ENCODE data around the gene RAB34. TPM values are rescaled to one million over a fixed set of nuclear protein-coding genes. Genes with fewer than 3 reads are reported as not detected.

RAB34 gene
- total RNA-seq, 1 donor from 2014 or later: 47.0 TPM

DNA sequence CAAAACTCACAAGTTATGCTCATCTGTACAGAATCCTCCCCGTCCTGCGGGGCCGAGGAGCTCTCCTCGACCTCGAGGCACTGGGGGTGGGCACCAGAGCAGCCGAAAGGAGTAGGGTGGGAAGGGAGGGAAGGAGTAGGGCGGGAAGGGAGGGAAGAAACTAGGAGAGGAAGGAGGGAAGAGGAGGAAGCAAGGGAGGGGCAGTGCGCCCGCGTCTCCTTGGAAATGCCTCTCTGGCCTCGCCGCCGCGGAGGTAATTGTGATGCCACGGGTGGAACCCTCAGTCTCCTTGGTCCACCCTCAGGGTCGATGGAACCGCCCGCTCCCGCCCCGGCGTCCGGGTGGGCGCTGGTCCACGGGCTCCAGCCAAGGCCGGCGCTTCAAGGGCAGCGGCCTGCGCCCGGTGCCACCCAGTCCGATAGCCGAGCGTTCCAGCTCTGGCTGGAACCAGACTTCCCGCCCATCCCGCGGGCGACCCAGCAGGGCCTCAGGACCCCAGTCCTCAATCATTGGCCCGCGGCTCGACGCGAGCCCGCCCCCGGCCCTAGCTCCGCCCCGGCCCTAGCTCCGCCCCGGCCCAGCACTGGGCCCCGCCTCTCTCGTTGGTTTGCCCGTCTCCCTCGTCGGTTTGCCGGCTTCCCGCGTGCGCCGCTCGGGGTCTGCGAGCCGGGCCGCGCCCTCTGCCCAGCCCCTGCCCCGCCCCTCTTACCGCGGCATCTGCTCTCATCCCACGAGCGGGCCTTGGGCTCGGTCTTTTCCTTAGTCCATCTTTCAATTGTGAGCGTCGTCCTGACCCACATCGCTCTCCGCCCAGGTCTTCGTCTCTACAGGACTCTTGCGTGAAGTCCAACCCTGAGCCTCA lies 6.6 kb downstream of the RAB34 start:
- peak; percentile 93 for DNase-seq

DNA sequence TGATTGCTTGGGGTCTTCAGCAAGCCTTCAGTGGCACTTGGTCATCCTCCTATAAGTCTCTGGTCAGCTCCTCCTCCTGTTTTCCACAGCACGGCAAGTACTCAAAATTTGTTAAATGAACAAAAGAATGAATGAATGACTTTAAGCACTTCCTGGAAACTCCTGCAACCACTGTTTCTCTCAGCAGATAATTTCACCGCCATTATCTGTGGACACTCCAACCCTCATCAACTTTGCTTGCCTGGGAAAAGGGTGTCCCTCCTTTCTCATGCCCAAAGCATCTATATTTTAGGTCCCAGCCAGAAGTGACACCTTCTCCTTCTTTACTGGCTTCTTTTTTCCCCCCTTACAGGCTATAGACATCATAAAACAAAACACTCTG lies 10.3 kb downstream of the RAB34 start:
- no peak for DNase-seq

DNA sequence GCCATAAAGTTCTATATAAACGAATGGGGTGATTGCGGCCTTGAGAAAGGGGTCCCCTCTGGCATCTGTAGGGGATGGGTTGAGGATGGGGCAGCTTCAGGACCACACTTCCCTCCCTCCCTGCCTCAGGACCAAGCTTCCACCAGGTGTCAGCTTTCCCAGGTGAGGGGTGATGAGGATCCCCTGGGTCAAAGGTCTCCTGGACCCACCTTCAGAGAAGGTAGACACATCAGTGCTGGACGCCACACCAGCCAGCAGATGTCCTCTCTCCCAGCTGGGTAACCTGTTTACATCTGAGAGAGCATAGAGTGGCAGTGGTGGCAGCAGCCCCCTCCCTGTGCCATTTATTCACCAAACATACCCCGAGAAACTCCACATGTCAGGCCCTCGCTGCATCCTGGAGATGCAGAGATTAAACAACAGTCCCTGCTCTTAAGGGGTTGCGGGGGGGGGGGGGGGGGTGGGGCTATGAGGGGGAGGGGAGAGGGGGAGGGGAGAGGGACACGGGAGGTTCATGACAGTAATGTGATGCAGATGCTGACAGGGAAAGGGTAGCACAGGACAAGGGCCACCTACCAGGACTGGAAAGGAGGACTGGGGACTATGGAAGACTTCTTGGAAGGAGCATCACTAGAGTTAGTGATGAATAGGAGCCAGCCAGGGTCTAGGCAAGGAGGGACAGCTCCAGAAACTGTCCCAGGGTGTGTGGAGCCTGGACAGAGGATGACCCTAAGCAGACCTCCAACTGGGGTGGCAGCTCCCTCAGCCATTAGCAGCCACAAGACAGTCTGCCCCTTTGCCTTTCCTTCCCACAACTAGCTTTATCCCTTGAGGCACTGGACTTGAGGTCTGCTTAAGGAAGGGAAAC lies 11.0 kb downstream of the RAB34 start:
- no peak for DNase-seq

DNA sequence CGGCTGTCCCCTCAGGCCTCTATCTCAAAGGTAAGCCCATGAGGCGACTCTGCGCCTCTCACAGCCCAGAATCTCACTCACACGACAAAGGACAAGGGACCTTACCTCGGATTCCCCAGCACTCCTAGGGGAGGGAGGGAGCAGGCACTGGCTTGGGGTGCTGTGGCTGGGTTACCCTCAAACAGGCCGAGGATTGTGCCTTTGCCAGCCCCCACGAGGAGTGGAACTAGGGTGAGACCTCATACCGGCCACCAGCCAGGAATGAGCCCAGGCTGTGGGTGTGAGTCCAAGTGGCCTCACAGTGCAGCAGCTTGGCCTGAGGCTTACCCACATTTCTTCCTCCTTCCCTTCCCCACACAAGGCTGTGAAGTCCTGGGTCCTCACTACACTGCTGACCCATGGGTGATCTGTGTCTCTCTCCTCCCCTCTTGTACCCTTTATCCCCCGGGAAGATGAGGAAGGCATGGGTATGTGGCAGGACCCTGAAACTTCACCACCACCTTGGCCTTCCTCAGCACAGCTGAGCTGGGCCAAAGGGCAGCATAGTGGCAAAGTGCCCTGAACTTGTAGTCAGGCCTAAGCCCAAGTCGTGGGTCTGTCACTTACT lies 11.8 kb downstream of the RAB34 start:
- no peak for DNase-seq

DNA sequence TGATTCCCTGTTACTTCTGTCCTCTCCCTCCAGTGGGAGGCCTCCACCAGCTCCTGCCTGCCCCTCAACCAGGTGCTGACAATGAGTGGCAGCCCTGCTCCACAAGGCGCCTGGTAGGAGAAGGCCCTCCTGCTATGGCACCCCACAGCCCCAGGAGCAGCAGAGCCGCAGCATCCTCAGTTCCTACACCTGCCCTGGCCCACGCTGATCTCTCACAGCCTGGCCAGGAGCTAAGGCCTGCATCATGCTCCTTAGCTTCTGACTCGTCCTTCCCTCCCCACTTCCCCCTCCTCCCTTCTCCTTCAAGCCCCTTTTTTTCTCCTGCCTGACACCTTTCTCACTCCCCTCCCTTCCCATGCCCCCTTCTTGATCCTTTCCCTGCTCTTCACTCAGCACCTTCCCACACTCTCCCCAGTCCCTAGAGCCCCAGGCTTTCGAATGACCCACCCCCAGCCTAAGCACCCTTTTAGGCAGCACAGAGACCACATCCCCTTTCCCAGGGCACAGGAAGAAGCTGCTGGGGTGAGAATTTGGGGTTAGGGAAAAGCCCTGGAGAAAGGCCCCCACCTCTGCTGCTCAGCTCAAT lies 12.5 kb downstream of the RAB34 start:
- DNase-seq: no peak

DNA sequence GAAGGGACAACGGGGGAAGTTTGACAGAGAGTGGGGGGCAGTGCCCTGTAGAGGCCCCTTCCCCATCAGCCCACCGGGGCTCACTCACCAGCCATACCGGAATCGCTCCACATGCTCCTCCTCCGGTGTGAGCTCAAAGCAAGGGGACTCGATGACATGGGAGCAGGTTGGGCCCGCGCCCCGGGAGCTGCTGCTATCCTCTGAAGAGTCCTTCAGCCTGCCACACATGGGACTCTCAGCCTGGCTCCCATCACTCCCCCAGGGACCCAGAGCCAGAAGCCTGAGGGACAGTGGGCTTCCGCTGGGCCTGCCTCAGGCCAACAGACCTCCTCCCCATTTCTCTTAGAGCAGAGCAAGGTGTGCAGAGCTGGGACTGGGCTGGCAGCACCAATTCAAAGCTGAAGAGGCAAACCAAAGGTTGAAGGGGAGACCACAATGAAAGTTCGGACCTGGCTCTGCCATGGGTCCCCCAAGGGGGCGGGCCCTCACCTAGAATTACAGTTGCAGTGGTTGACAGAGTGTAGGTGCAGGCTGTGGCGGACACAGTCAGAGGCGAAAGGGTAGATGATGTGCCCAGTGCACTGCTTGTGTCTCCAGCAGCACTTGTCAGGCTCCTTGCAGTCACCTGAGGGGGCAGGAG lies 13.3 kb downstream of the RAB34 start:
- no peak for DNase-seq

DNA sequence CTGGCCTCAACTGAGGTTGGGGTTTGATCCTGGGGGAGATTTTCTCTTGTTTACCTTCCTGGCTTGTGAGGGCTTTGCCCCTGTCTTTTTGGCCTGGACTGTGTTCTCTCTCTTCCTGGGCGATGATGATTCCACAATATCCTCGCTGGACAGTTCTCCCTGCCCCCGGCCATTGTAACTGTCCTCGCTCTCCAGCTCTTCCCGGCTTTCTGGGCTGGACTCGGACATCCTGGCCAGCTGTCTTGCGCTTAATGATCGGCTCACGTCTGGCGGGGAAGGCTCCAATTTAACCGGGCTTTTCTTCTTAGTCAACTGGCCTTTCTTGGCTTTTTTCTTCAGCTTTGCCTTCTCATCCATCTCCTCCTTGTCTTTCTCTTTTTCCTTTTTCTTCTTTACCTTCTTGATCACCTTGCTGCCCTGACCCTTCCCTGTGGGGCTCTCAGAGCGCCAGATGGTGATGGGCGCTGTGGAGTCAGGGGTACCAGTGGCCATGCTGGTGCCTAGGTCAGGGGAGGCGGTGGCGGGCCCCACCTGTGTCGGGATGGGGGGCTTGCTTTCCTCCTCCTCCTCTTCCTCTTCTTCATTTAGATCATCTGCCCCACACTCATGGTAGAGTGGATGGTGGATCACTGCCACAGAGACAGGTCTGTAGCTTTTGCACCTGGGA lies 14.0 kb downstream of the RAB34 start:
- DNase-seq: no peak

DNA sequence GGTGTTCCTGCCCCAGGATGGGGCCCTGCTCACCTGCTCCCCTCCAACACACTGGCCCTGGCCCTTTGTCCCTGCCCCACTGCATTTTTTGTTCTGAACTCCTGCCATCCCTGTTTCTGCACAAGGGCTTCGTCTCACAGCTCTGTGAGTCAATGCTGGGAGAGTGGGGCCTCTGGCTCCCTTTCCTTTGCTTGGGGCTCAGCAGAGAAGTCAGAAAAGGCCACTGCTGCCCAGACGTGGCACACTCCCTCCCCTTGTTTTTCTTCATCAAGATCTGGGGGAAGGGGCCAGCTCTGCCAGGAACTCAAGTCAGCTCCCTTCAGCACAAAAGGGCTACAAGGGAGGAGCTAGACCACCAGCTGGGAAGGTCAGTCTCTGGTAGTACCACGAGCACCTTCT lies 14.9 kb downstream of the RAB34 start:
- DNase-seq: no peak

DNA sequence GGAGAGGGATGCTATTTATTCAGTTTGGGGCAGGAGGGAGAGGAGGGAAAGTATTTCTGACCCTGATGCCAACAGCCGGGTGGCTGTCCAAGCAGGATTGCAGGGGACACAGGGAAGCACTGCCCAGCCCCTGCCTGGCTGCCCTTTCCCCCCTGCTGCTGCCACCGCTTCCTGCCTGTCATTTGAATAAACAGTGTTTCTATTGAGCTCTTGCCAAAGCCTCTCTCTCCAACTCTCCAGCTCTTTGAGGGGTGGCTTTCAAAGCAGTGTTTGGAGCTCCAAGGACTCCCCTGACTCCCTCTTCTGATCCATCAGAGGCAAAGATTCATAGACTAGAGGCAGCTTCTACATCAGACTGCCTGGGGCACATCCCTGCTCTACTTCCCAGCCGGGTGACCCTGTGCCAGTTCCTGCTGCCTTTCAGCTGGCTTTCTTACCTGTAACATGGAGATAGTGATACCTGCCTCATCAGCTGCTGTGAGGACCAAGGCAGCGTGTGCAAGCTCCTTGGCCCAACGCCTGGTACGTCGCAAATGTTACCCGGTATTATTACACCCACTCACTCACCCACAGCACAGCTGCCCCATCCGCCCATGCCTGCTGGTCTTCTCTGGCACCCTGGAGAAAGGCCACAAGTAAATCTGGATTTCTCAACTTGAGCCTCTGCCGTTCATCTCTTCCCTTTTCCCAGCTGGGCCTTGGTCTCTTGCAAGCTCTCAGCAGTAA lies 15.5 kb downstream of the RAB34 start:
- no peak for DNase-seq

DNA sequence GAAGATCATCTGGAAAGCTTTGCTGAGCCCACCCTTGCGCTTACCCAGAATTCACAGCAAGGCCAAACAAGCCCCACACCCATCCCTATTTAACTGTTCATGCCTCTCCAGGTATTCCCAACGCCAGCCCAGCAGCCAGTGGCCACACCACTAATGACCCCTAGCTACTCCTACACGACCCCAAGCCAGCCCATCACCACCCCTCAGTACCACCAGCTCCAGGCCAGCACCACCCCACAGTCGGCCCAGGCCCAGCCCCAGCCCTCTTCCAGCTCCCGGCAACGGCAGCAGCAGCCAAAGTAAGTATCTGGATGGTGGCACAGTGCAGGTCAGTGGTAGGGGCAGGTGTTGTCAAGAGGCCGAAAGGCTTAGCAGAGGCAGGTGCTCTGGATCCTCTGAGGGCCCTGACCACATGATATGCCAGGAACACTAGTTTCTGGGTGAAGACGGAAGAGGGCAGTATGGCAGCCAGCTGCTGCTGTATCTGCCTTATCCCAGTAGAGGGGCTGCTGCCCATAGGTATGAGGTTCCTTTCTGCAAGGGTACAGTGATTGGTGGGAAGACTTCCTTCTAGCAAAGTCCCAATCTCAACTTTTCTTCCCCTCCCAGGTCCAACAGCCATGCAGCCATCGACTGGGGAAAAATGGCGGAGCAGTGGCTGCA lies 16.7 kb downstream of the RAB34 start:
- no peak for DNase-seq

DNA sequence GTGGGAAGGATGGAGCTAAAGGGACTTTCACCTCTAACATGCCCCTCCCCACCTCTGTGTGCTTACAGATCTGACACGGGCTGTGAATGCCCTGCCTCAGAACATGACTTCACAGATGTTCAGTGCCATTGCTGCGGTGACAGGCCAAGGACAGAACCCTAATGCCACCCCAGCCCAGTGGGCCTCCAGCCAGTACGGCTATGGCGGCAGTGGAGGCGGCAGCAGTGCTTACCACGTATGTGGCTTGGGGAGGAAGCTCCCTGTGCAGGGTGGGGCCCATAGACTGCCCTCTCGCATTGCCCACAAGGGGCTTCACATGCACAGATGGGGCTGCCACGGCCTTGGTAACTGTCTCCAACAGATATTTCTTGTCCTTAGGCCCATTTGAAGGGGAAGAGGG lies 17.4 kb downstream of the RAB34 start:
- no peak for DNase-seq

DNA sequence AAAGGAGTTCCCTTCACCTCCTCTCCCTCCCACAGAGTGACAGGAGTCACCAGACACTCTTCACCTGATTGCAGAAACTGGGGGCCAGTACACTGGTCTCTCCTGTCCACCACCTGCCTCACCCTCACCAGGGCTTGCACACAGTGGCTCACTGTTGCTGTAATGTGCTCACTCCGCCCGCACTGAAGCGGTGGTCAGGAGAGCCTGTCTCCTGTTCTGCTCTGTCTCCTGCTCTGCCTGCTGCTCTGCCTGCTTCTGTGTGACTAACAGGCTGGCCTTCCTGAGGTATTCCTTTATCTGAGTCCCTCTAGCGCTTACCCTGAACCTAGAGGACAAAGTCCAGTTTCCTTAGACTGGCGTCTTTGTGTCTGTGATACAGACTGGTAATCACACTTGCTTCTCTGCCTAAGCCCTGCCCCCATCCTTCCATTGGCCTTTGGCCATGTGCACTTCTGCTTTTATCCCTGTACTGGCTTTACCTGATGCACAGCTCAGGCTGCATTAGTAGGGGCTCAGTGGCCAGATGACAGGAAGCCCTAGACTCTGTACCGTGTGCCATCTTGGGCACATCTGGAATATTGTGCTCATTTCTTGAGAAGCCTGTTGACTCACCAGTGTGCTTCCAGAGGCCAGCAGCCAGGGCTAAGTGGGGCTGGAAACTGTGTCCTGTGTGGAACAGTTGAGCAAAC lies 19.3 kb downstream of the RAB34 start:
- DNase-seq: no peak

DNA sequence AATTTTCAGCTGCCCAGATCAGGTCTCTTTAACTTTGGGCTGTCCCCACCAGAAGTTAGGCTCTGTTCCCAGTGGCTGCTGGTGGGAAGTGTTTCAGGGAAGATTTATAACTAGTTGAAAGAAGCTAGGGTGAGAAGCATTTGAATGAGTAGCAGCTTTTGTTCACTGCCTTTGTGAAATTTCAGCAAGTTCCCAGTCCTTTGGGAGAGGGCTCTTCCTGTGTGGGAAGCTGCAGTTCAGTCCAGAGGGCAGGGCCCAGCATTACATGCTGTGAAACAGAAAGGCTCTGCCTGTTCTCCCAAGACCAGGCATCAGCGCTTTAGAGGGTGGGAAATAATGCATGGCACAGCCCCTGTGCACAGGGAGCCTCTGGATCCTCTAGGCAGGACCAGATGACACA lies 23.8 kb downstream of the RAB34 start:
- DNase-seq: no peak

DNA sequence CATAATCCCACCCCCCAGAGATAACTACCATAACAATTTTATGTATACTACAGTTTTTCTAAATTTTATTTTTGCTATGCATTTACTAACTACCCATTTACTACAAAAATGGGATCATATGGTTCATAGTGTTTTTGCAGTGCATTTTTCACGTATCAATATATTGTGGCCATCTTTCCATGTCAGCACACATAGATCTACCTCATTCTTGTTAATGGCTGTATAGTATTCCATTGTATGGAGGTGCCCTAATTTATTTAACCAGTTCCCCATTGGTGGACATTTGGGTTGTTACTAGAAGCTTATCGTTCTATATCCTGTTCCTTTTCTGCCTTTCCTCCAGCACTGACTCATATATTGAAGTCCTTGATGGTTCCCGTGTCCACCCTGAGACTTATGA lies 28.7 kb downstream of the RAB34 start:
- DNase-seq: no peak

DNA sequence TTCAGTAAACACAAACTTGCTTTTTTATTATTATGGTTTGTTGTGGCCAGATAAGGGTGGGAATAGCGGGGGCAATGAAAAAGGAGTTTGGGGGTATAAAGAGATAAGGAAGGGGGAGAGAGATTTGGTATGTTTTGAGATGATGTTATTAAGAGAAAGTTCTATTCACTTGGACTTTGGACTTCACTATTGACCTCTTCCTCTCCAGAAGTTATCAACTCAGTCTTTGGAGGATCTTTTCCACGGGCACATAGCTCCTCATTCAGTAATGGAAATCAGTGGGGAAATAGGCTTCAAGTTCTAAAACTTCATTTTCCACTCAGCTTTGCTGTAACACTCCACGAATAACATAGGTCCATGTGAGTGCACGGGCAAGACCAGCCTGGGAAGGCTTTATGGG lies 29.2 kb downstream of the RAB34 start:
- DNase-seq: no peak

DNA sequence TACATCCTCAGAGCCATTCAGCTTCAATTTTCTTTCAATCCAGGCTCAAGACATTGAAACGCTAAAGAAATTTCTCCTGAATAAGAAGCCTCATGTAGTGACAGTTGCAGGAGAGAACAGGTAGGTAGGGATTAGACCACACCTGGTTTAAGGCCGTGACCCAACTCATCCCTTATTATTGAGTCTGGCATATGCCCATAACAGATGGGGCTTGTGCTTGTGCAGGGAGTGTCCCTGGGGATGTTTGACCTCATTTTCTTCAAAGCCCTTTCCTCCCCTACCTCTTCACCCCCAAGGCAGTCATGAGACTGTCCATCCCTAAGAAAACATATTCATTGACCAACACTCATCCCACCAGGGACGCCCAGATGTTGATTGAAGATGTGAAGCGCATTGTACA lies 31.4 kb downstream of the RAB34 start:
- no peak for DNase-seq

DNA sequence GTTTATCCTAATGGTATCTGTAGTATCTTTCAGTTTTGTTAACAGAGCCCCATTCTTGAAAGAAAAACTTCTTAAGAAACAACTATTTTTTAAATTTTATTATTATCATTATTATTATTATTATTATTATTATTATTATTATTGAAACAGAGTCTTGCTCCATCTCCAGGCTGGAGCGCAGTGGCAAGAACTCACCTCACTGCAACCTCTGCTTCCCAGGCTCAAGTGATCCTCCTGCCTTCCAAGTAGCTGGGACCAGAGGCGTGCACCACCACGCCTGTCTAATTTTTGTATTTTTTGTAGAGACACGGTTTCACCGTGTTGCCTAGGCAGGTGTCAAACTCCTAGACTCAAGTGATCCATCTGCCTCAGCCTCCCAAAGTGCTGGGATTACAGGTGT lies 32.3 kb downstream of the RAB34 start:
- DNase-seq: no peak

DNA sequence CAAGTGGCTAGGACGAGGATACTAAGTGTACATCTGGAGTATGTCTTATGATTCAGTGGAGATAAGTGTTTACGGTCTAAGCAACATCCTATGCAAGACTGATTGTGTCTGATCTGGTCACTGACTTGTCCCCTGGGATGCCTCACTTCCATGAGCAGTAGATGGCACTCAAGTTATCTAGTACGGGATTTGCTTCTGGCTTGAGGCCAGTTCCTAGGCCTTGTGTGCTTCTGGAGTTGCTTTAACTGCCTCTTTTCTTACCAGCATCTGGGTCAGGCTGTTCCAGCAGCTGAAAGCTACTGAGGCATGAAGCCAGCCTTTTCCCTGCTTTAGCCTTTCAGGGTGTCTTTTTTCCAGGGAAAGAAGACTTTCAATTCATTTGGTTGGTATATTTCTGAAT lies 32.7 kb downstream of the RAB34 start:
- peak; percentile 8 for DNase-seq

DNA sequence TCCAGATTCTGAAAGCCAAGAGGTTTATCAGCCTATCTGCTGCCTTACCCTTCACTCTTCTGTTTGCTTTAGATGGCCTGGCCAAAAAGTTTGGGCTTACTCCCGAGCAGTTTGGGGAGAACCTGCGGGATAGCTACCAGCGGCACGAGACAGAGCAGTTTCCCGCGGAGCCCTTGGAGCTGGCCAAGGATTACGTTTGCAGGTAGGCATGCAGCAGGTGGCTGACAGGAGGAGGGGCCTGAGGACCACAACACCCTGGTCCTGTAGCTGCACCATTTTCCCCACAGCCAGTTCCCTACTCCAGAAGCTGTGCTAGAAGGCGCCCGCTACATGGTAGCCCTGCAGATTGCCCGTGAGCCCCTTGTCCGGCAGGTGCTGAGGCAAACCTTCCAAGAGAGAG lies 35.0 kb downstream of the RAB34 start:
- DNase-seq: no peak

DNA sequence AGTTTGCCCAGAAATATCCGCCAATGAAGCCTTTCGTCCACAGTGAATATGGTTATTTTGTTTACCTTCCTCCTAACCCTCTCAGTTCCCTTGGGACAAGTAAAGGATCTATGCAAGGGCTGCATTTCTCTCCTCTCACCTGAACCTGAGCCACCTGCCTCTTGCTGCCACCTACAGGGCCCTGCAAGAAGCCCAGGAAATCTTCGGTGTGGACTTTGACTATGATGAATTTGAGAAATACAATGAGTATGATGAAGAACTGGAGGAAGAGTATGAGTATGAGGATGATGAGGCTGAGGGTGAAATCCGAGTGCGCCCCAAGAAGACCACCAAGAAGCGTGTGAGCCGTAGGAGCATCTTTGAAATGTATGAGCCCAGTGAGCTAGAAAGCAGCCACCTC lies 41.7 kb downstream of the RAB34 start:
- DNase-seq: no peak
